Measurements from ENCODE around the gene RGS9.
"Not testable (repeated sequence)": the region's sequence is repeated elsewhere in the genome, so short reads cannot be mapped to it uniquely, and the experiment has no call there.

Gene RGS9

DNA sequence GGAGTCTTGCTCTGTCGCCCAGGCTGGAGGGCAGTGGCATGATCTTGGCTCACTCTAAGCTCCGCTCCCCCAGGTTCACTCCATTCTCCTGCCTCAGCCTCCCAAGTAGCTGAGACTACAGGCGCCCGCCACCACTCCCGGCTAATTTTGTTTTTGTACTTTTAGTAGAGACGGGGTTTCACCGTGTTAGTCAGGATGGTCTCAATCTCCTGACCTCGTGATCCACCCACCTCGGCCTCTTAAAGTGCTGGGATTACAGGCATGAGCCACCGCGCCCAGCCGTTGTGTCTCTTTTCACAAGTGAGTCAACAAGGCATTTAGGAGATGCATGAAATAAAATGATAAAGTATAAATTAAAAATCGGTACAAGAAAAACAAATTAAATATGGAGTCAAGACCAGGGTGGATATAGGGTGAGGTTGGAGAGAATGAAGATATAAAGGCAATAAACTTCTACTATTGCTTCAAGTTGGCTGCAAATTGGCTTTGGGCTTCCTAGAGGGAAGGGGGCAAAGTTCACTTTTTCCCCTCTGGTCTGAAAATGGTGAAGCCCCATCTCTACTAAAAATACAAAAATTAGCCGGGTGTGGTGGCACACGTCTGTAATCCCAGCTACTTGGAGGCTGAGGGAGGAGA is 44.3 kb upstream of the RGS9 start:
- H2BK120ac ChIP-seq (ENCODE audit: low read depth, low read length); DNase-seq (ENCODE audit: low spot score); H4K91ac ChIP-seq (ENCODE audit: low read depth, low read length, poor library complexity); H3K4me1 ChIP-seq (ENCODE audit: control insufficient read depth in 2 of 2, insufficient read depth in 1 of 2, low read depth in 1 of 2, low read length in 2 of 2); H3K36me3 ChIP-seq (replicated peaks in 1 of 2; ENCODE audit: control insufficient read depth in 2 of 2, insufficient read depth in 2 of 2, low read length in 2 of 2); H3K9ac ChIP-seq (ENCODE audit: low read depth, low read length, poor library complexity); H2BK15ac ChIP-seq (ENCODE audit: low read length); H2BK12ac ChIP-seq (ENCODE audit: low read length); H2BK5ac ChIP-seq (ENCODE audit: low read length); H3K14ac ChIP-seq (ENCODE audit: low read length); H3K9me3 ChIP-seq (replicated peaks in 1 of 2; ENCODE audit: control insufficient read depth in 2 of 2, insufficient read depth in 1 of 2, low read depth in 1 of 2, low read length in 2 of 2); H2AFZ ChIP-seq (ENCODE audit: low read length); H2AK5ac ChIP-seq (ENCODE audit: low read depth, low read length); H4K8ac ChIP-seq (ENCODE audit: low read depth, low read length); H3K79me1 ChIP-seq (ENCODE audit: low read depth, low read length); H3K23ac ChIP-seq (ENCODE audit: low read depth, low read length, poor library complexity); H3K4me2 ChIP-seq (ENCODE audit: insufficient read depth, low read length, poor library complexity, severe bottlenecking); H3K4me3 ChIP-seq (ENCODE audit: low read length in 2 of 2); H3K27ac ChIP-seq (replicated peaks; ENCODE audit: low read length); H3K18ac ChIP-seq (ENCODE audit: low read length); H3K4ac ChIP-seq (ENCODE audit: low read length): not testable (repeated sequence)
- H3K27me3 ChIP-seq (ENCODE audit: control insufficient read depth in 3 of 3, insufficient read depth in 3 of 3, low read depth in 1 of 3, low read length in 3 of 3) = peaks cover 0 to 29% (median 0%) of the 10 kb centered on the region in 3 experiments
- WGBS, 2 donors (ENCODE audit: extremely low coverage in 2 of 2, insufficient read length in 2 of 2, insufficient replicate concordance in 1 of 2) = 100% methylated on average over 1 of the region's 15 CpGs; no CpG with 5 or more reads in 1 of the 2 donors

DNA sequence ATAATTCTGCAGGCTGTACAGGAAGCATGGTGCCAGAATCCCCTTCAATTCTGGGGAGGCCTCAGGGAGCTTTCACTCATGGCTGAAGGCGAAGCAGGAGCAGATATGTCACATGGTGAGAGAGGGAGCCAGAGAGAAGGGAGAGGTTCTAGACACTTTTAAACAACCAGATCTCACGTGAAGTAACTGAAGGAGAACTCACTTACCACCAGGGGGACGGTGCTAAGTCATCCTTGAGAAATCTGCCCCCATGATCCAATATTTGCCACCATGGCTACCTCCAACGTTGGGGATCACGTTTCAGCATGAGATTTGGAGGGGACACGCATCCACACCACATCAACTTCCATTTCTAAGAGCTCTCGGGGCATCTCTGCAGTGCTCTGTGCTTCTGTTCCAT is 43.2 kb upstream of the RGS9 start:
- Histone ChIP-seq H3K9ac (ENCODE audit: low read depth, low read length, poor library complexity) (no peak overlapping the region), H3K14ac (ENCODE audit: low read length) (no peak overlapping the region), H3K23ac (ENCODE audit: low read depth, low read length, poor library complexity) (no peak overlapping the region), H3K4me1 (ENCODE audit: control insufficient read depth in 2 of 2, insufficient read depth in 1 of 2, low read depth in 1 of 2, low read length in 2 of 2) (no peaks in the 10 kb centered on the region), H2BK12ac (ENCODE audit: low read length) (no peak overlapping the region), H2BK120ac (ENCODE audit: low read depth, low read length) (no peak overlapping the region), H3K4ac (ENCODE audit: low read length) (no peak overlapping the region), H3K9me3 (replicated peaks in 1 of 2; ENCODE audit: control insufficient read depth in 2 of 2, insufficient read depth in 1 of 2, low read depth in 1 of 2, low read length in 2 of 2) (no peaks in the 10 kb centered on the region), H2AFZ (ENCODE audit: low read length) (no peak overlapping the region), H2AK5ac (ENCODE audit: low read depth, low read length) (no peak overlapping the region), H3K27ac (replicated peaks; ENCODE audit: low read length) (no peak overlapping the region), H3K36me3 (replicated peaks in 1 of 2; ENCODE audit: control insufficient read depth in 2 of 2, insufficient read depth in 2 of 2, low read length in 2 of 2) (no peaks in the 10 kb centered on the region), H3K18ac (ENCODE audit: low read length) (no peak overlapping the region), H2BK5ac (ENCODE audit: low read length) (no peak overlapping the region), H3K4me3 (ENCODE audit: low read length in 2 of 2) (peak overlapping the region in 1 of 2 donors; percentile 42), H3K27me3 (ENCODE audit: control insufficient read depth in 3 of 3, insufficient read depth in 3 of 3, low read depth in 1 of 3, low read length in 3 of 3) (peaks cover 0 to 21% (median 0%) of the 10 kb centered on the region in 3 experiments), H3K4me2 (ENCODE audit: insufficient read depth, low read length, poor library complexity, severe bottlenecking) (no peak overlapping the region), H4K8ac (ENCODE audit: low read depth, low read length) (no peak overlapping the region), H4K91ac (ENCODE audit: low read depth, low read length, poor library complexity) (no peak overlapping the region), H2BK15ac (ENCODE audit: low read length) (no peak overlapping the region), H3K79me1 (ENCODE audit: low read depth, low read length) (no peaks in the 10 kb centered on the region)
- DNase-seq (ENCODE audit: low spot score) = no peak
- no CpG with 5 or more reads among the region's 7 CpGs for WGBS, 2 donors (ENCODE audit: extremely low coverage in 2 of 2, insufficient read length in 2 of 2, insufficient replicate concordance in 1 of 2)

DNA sequence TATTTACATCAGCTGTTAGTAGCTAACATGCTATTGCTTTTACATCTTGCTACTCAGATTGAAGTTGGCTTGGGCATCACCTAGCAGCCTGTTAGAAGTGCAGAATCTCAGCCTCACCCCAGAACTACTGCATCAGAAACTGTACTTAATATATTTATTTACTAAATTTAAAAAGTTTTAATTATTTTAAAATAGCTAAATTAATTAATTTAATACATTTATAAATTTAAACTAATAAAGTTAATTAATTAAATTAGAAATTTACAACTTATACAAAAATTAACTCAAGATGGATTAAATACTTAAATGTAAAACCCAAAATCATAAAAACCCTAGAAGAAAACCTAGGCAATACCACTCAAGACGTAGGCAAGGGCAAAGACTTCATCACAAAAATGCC is 41.7 kb upstream of the RGS9 start:
- H3K18ac ChIP-seq (ENCODE audit: low read length) = no peak overlapping the region
- H3K79me1 ChIP-seq (ENCODE audit: low read depth, low read length) = no peaks in the 10 kb centered on the region
- no peak overlapping the region for H2AFZ ChIP-seq (ENCODE audit: low read length)
- H2BK5ac ChIP-seq (ENCODE audit: low read length) = no peak overlapping the region
- H3K9ac ChIP-seq (ENCODE audit: low read depth, low read length, poor library complexity) = no peak overlapping the region
- H3K4me3 ChIP-seq (ENCODE audit: low read length in 2 of 2) = no peak overlapping the region
- H3K14ac ChIP-seq (ENCODE audit: low read length) = no peak overlapping the region
- WGBS, 2 donors (ENCODE audit: extremely low coverage in 2 of 2, insufficient read length in 2 of 2, insufficient replicate concordance in 1 of 2) = no CpG with 5 or more reads among the region's 1 CpG
- peaks cover 0 to 3% of the 10 kb centered on the region in 2 donors for H3K4me1 ChIP-seq (ENCODE audit: control insufficient read depth in 2 of 2, insufficient read depth in 1 of 2, low read depth in 1 of 2, low read length in 2 of 2)
- no peak overlapping the region for H3K4me2 ChIP-seq (ENCODE audit: insufficient read depth, low read length, poor library complexity, severe bottlenecking)
- no peaks in the 10 kb centered on the region for H3K36me3 ChIP-seq (replicated peaks in 1 of 2; ENCODE audit: control insufficient read depth in 2 of 2, insufficient read depth in 2 of 2, low read length in 2 of 2)
- no peaks in the 10 kb centered on the region for H3K9me3 ChIP-seq (replicated peaks in 1 of 2; ENCODE audit: control insufficient read depth in 2 of 2, insufficient read depth in 1 of 2, low read depth in 1 of 2, low read length in 2 of 2)
- no peak overlapping the region for H3K23ac ChIP-seq (ENCODE audit: low read depth, low read length, poor library complexity)
- H3K4ac ChIP-seq (ENCODE audit: low read length) = no peak overlapping the region
- DNase-seq (ENCODE audit: low spot score) = no peak
- no peak overlapping the region for H4K91ac ChIP-seq (ENCODE audit: low read depth, low read length, poor library complexity)
- no peak overlapping the region for H2BK120ac ChIP-seq (ENCODE audit: low read depth, low read length)
- no peak overlapping the region for H4K8ac ChIP-seq (ENCODE audit: low read depth, low read length)
- no peak overlapping the region for H2BK15ac ChIP-seq (ENCODE audit: low read length)
- no peak overlapping the region for H2BK12ac ChIP-seq (ENCODE audit: low read length)
- peaks cover 0 to 14% (median 0%) of the 10 kb centered on the region in 3 experiments for H3K27me3 ChIP-seq (ENCODE audit: control insufficient read depth in 3 of 3, insufficient read depth in 3 of 3, low read depth in 1 of 3, low read length in 3 of 3)
- no peak overlapping the region for H3K27ac ChIP-seq (replicated peaks; ENCODE audit: low read length)
- H2AK5ac ChIP-seq (ENCODE audit: low read depth, low read length) = no peak overlapping the region

DNA sequence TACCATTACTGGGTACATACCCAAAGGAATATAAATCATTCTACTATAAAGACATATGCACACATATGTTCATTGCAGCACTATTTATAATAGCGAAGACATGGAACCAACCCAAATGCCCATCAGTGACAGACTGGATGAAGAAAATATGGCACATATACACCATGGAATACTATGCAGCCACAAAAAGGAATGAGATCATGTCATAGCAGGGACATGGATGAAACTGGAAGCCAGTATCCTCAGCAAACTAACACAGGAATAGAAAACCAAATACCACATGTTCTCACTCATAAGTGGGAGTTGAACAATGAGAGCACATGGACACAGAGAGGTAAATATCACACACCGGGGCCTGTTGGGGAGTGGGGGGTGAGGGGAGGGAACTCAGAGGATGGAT is 40.8 kb upstream of the RGS9 start:
- not testable (repeated sequence) for DNase-seq (ENCODE audit: low spot score); H3K4ac ChIP-seq (ENCODE audit: low read length); H2AFZ ChIP-seq (ENCODE audit: low read length); H3K18ac ChIP-seq (ENCODE audit: low read length); H3K14ac ChIP-seq (ENCODE audit: low read length); H3K79me1 ChIP-seq (ENCODE audit: low read depth, low read length); H3K4me2 ChIP-seq (ENCODE audit: insufficient read depth, low read length, poor library complexity, severe bottlenecking); H3K9me3 ChIP-seq (replicated peaks in 1 of 2; ENCODE audit: control insufficient read depth in 2 of 2, insufficient read depth in 1 of 2, low read depth in 1 of 2, low read length in 2 of 2); H4K91ac ChIP-seq (ENCODE audit: low read depth, low read length, poor library complexity); H3K27ac ChIP-seq (replicated peaks; ENCODE audit: low read length); H2BK5ac ChIP-seq (ENCODE audit: low read length); H3K4me1 ChIP-seq (ENCODE audit: control insufficient read depth in 2 of 2, insufficient read depth in 1 of 2, low read depth in 1 of 2, low read length in 2 of 2); H3K9ac ChIP-seq (ENCODE audit: low read depth, low read length, poor library complexity); H3K36me3 ChIP-seq (replicated peaks in 1 of 2; ENCODE audit: control insufficient read depth in 2 of 2, insufficient read depth in 2 of 2, low read length in 2 of 2); H2AK5ac ChIP-seq (ENCODE audit: low read depth, low read length); H4K8ac ChIP-seq (ENCODE audit: low read depth, low read length); H2BK12ac ChIP-seq (ENCODE audit: low read length); H3K27me3 ChIP-seq (ENCODE audit: control insufficient read depth in 3 of 3, insufficient read depth in 3 of 3, low read depth in 1 of 3, low read length in 3 of 3); H2BK120ac ChIP-seq (ENCODE audit: low read depth, low read length); H2BK15ac ChIP-seq (ENCODE audit: low read length); H3K23ac ChIP-seq (ENCODE audit: low read depth, low read length, poor library complexity); H3K4me3 ChIP-seq (ENCODE audit: low read length in 2 of 2)
- no CpG with 5 or more reads among the region's 2 CpGs for WGBS, 2 donors (ENCODE audit: extremely low coverage in 2 of 2, insufficient read length in 2 of 2, insufficient replicate concordance in 1 of 2)

Data from neuronal stem cell (in vitro differentiated cells).